Mesenchymal stem cell (in vitro differentiated cells and primary cell): Measurements from ENCODE around the gene CREBRF.

Experiments
- DNase-seq: peaks from one replicate; pipeline ENCODE4 v3.0.0-alpha.2; 2013
- H2AFZ ChIP-seq: one replicate; pipeline ENCODE4 v1.6.1; 2013; ENCODE audit warnings: low read depth, mild to moderate bottlenecking, control low read depth, inconsistent platforms, low read length, moderate library complexity
- H2AK5ac ChIP-seq: 2 replicates; pipeline ENCODE4 v1.6.1; 2013; ENCODE audit warnings: low read length, moderate library complexity, mild to moderate bottlenecking, inconsistent platforms; ENCODE audit not compliant: severe bottlenecking
- H2BK120ac ChIP-seq: one replicate; pipeline ENCODE4 v1.6.1; 2013; ENCODE audit warnings: low read depth, mild to moderate bottlenecking, inconsistent platforms, low read length, moderate library complexity
- H2BK12ac ChIP-seq, 2 experiments: one replicate each; pipeline ENCODE4 v1.6.1; 2013; ENCODE audit warnings: inconsistent platforms in 2 of 2, low read length in 2 of 2, mild to moderate bottlenecking in 2 of 2, moderate library complexity in 2 of 2, control low read depth in 1 of 2
- H2BK15ac ChIP-seq: one replicate; pipeline ENCODE4 v1.6.1; 2013; ENCODE audit warnings: mild to moderate bottlenecking, low read depth, inconsistent platforms; ENCODE audit not compliant: poor library complexity, severe bottlenecking
- H2BK5ac ChIP-seq: 2 replicates; pipeline ENCODE4 v1.6.1; 2013; ENCODE audit warnings: low read depth, mild to moderate bottlenecking, low read length, control low read depth, inconsistent platforms; ENCODE audit not compliant: poor library complexity, severe bottlenecking
- H3K14ac ChIP-seq, 2 experiments: one replicate each; pipeline ENCODE4 v1.6.1; 2013; ENCODE audit warnings: inconsistent platforms in 2 of 2, low read length in 2 of 2, control low read depth in 1 of 2, mild to moderate bottlenecking in 1 of 2, moderate library complexity in 1 of 2
- H3K18ac ChIP-seq, 2 experiments: one replicate each; pipeline ENCODE4 v1.6.1; 2013; ENCODE audit warnings: inconsistent platforms in 2 of 2, low read length in 2 of 2, control low read depth in 1 of 2, low read depth in 1 of 2, mild to moderate bottlenecking in 1 of 2
- H3K23ac ChIP-seq, 2 experiments: one replicate each; pipeline ENCODE4 v1.6.1; 2013; ENCODE audit warnings: inconsistent platforms in 2 of 2, low read length in 2 of 2, mild to moderate bottlenecking in 2 of 2, moderate library complexity in 2 of 2, control low read depth in 1 of 2
- H3K27ac ChIP-seq: 2 replicates; pipeline ENCODE4 v1.5.1; 2013; ENCODE audit warnings: mild to moderate bottlenecking, moderate library complexity, low read length, control low read depth, inconsistent platforms; ENCODE audit not compliant: poor library complexity, severe bottlenecking
- H3K27me3 ChIP-seq, 2 experiments: 2 replicates each; pipeline versions ENCODE4 v1.6.1 to v1.7.0; 2013; ENCODE audit warnings: low read length in 2 of 2, mild to moderate bottlenecking in 2 of 2, moderate library complexity in 2 of 2, control low read depth in 1 of 2, inconsistent platforms in 1 of 2; ENCODE audit not compliant: control insufficient read depth in 1 of 2, insufficient read depth in 1 of 2
- H3K36me3 ChIP-seq, 2 experiments: 2 replicates each; pipeline versions ENCODE4 v1.6.1 to v1.7.0; 2013; ENCODE audit warnings: low read length in 2 of 2, control low read depth in 1 of 2, inconsistent platforms in 1 of 2, low read depth in 1 of 2, mild to moderate bottlenecking in 1 of 2; ENCODE audit not compliant: insufficient read depth in 2 of 2, control insufficient read depth in 1 of 2
- H3K4ac ChIP-seq, 2 experiments: one replicate each; pipeline ENCODE4 v1.6.1; 2013; ENCODE audit warnings: inconsistent platforms in 2 of 2, low read length in 2 of 2, mild to moderate bottlenecking in 2 of 2, moderate library complexity in 2 of 2, control low read depth in 1 of 2, low read depth in 1 of 2
- H3K4me1 ChIP-seq: 2 replicates; pipeline ENCODE4 v1.6.1; 2013; ENCODE audit warnings: low read depth, low read length, control low read depth; ENCODE audit not compliant: control insufficient read depth, insufficient read depth
- H3K4me2 ChIP-seq: 2 replicates; pipeline ENCODE4 v1.6.1; 2013; ENCODE audit warnings: low read length, mild to moderate bottlenecking, inconsistent platforms; ENCODE audit not compliant: poor library complexity, severe bottlenecking
- H3K4me3 ChIP-seq, 2 experiments: 2 replicates each; pipeline versions ENCODE4 v1.5.1 to v1.7.0; 2013; ENCODE audit warnings: low read length in 2 of 2, mild to moderate bottlenecking in 2 of 2, control low read depth in 1 of 2, low read depth in 1 of 2; ENCODE audit not compliant: insufficient read depth in 1 of 2
- H3K79me1 ChIP-seq: replicated peaks from 2 replicates; pipeline ENCODE4 v1.6.1; 2013; ENCODE audit warnings: mild to moderate bottlenecking, control low read depth, low read length, inconsistent platforms; ENCODE audit not compliant: poor library complexity, severe bottlenecking
- H3K9ac ChIP-seq: 2 replicates; pipeline ENCODE4 v1.7.0; 2013; ENCODE audit warnings: mild to moderate bottlenecking, low read length, moderate library complexity
- H3K9me3 ChIP-seq: 2 replicates; pipeline ENCODE4 v1.7.0; 2013; ENCODE audit warnings: mild to moderate bottlenecking, low read length; ENCODE audit not compliant: control insufficient read depth
- H4K8ac ChIP-seq: one replicate; pipeline ENCODE4 v1.6.1; 2013; ENCODE audit warnings: inconsistent platforms, mild to moderate bottlenecking, low read length, moderate library complexity
- H4K91ac ChIP-seq: one replicate; pipeline ENCODE4 v1.6.1; 2013; ENCODE audit warnings: mild to moderate bottlenecking, low read length, inconsistent platforms
- WGBS: methylation state at CpG from one replicate; pipeline ENCODE4 v1.1.7; 2013; ENCODE audit warnings: mixed read lengths; 5-methylcytosine and 5-hydroxymethylcytosine counted together

Gene CREBRF

GRCh38 chr5:173175523-173175922 lies 119.4 kb downstream of the CREBRF start:
- Histone ChIP-seq H3K4me3 (no peak overlapping the region), H3K27me3 (peaks cover 17 to 27% of the 10 kb centered on the region in 2 experiments), H2AFZ (no peak overlapping the region), H3K14ac (no peak overlapping the region), H3K18ac (no peak overlapping the region), H3K79me1 (no peaks in the 10 kb centered on the region), H3K4me2 (no peak overlapping the region), H2BK120ac (no peak overlapping the region), H2AK5ac (no peak overlapping the region), H3K4me1 (no peaks in the 10 kb centered on the region), H3K36me3 (no peaks in the 10 kb centered on the region), H3K4ac (no peak overlapping the region), H3K23ac (no peak overlapping the region), H2BK15ac (no peak overlapping the region), H2BK5ac (no peak overlapping the region), H3K27ac (no peak overlapping the region), H3K9ac (no peak overlapping the region), H4K91ac (no peak overlapping the region), H4K8ac (no peak overlapping the region), H2BK12ac (no peak overlapping the region), H3K9me3 (peaks cover 13% of the 10 kb centered on the region)
- 55% methylated on average over 3 of the region's 4 CpGs for WGBS
- DNase-seq = no peak

GRCh38 chr5:173178369-173178910 lies 122.3 kb downstream of the CREBRF start:
- Histone ChIP-seq H3K4ac (no peak overlapping the region), H3K9ac (no peak overlapping the region), H3K4me2 (no peak overlapping the region), H4K8ac (no peak overlapping the region), H3K36me3 (no peaks in the 10 kb centered on the region), H2BK5ac (no peak overlapping the region), H3K79me1 (no peaks in the 10 kb centered on the region), H3K4me3 (no peak overlapping the region), H4K91ac (no peak overlapping the region), H3K18ac (no peak overlapping the region), H3K23ac (no peak overlapping the region), H2BK12ac (no peak overlapping the region), H3K9me3 (peaks cover 29% of the 10 kb centered on the region), H2BK15ac (no peak overlapping the region), H2AK5ac (no peak overlapping the region), H3K4me1 (no peaks in the 10 kb centered on the region), H2BK120ac (no peak overlapping the region), H3K14ac (no peak overlapping the region), H2AFZ (no peak overlapping the region), H3K27me3 (peaks cover 17 to 30% of the 10 kb centered on the region in 2 experiments), H3K27ac (no peak overlapping the region)
- no peak for DNase-seq
- 83% methylated on average over 10 of the region's 12 CpGs for WGBS

DNA sequence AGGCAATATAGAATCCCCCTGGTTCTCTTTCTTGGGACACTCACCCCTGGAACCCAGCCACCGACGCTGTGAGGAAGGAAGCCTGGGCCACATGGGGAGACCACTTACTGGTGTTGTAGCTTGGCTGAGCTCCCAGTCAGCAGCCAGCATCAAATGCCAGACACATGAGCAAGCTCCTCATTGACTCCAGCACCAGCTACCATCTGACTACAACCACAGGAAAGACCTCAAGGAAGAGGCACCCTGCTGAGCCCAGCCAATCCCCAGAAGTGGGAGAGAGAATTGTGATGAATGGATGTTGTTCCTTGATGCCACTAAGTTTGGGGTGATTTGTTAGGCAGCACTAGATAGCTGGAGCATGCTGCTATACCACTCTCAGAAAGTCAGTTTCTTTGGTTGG lies 124.2 kb downstream of the CREBRF start:
- H3K79me1 ChIP-seq = no peaks in the 10 kb centered on the region
- H4K91ac ChIP-seq = no peak overlapping the region
- H3K14ac ChIP-seq = no peak overlapping the region
- peaks cover 13 to 25% of the 10 kb centered on the region in 2 experiments for H3K27me3 ChIP-seq
- H2BK12ac ChIP-seq = no peak overlapping the region
- H3K4me3 ChIP-seq = no peak overlapping the region
- no peak overlapping the region for H3K4me2 ChIP-seq
- peaks cover 29% of the 10 kb centered on the region for H3K9me3 ChIP-seq
- no peak overlapping the region for H2BK120ac ChIP-seq
- H3K4me1 ChIP-seq = no peaks in the 10 kb centered on the region
- no peak overlapping the region for H2AK5ac ChIP-seq
- no peak overlapping the region for H3K27ac ChIP-seq
- H3K18ac ChIP-seq = no peak overlapping the region
- H2BK15ac ChIP-seq = no peak overlapping the region
- DNase-seq = no peak
- no peak overlapping the region for H3K9ac ChIP-seq
- no peak overlapping the region for H3K4ac ChIP-seq
- H4K8ac ChIP-seq = no peak overlapping the region
- 87% methylated on average over 2 of the region's 2 CpGs for WGBS
- no peak overlapping the region for H2BK5ac ChIP-seq
- no peak overlapping the region for H3K23ac ChIP-seq
- no peak overlapping the region for H2AFZ ChIP-seq
- no peaks in the 10 kb centered on the region for H3K36me3 ChIP-seq

GRCh38 chr5:173187054-173187743 lies 131.0 kb downstream of the CREBRF start:
- no peak overlapping the region for H3K9ac ChIP-seq
- 85% methylated on average over 11 of the region's 11 CpGs for WGBS
- no peaks in the 10 kb centered on the region for H3K4me1 ChIP-seq
- H2AFZ ChIP-seq = no peak overlapping the region
- no peak overlapping the region for H3K14ac ChIP-seq
- peaks cover 5 to 28% of the 10 kb centered on the region in 2 experiments for H3K27me3 ChIP-seq
- H3K4me3 ChIP-seq = no peak overlapping the region
- H3K36me3 ChIP-seq = no peaks in the 10 kb centered on the region
- H3K23ac ChIP-seq = no peak overlapping the region
- H2BK12ac ChIP-seq = no peak overlapping the region
- no peaks in the 10 kb centered on the region for H3K79me1 ChIP-seq
- H2BK120ac ChIP-seq = no peak overlapping the region
- H2AK5ac ChIP-seq = no peak overlapping the region
- H3K4ac ChIP-seq = no peak overlapping the region
- no peak overlapping the region for H2BK15ac ChIP-seq
- no peak overlapping the region for H4K91ac ChIP-seq
- no peak overlapping the region for H3K4me2 ChIP-seq
- no peak overlapping the region for H2BK5ac ChIP-seq
- no peak for DNase-seq
- H4K8ac ChIP-seq = no peak overlapping the region
- no peak overlapping the region for H3K27ac ChIP-seq
- no peak overlapping the region for H3K18ac ChIP-seq
- peaks cover 2% of the 10 kb centered on the region for H3K9me3 ChIP-seq
